HG02852 (cell line): ENCODE data around the gene TMEM9.

ENCODE experiments used
- ATAC-seq: cut with Tn5 transposase; IDR thresholded peaks from one replicate; pipeline ENCODE4 v1.9.1; 2021; ENCODE audit warnings: mild to moderate bottlenecking, moderate library complexity; ENCODE audit not compliant: unreplicated experiment

TMEM9 gene

GRCh38 chr1:201154389-201155165 is at the start of gene TMEM9:
Gene TMEM9, minus strand, starts transcription at chr1:201154474. Its CDS starts 551 bp downstream, at chr1:201153923.
- peak; percentile 98 for ATAC-seq

- ATAC-seq, result no peak
Measured at GRCh38 chr1:201198598-201198997, 44.3 kb upstream of the TMEM9 start.

- ATAC-seq, result no peak
Measured at GRCh38 chr1:201194046-201194445, 39.8 kb upstream of the TMEM9 start.

GRCh38 chr1:201192261-201192788 is 38.1 kb upstream of the TMEM9 start:
- ATAC-seq, result no peak

- no peak for ATAC-seq
Measured at GRCh38 chr1:201191653-201192260, 37.5 kb upstream of the TMEM9 start.

GRCh38 chr1:201190624-201191051 is 36.4 kb upstream of the TMEM9 start, which contains the start of gene IGFN1:
Gene IGFN1, plus strand, starts transcription at chr1:201190824. Its CDS starts 2,470 bp downstream, at chr1:201193294.
- ATAC-seq, result no peak

- ATAC-seq, result no peak
Measured at GRCh38 chr1:201190005-201190404, 35.7 kb upstream of the TMEM9 start.

- no peak for ATAC-seq
Measured at GRCh38 chr1:201189085-201189484, 34.8 kb upstream of the TMEM9 start.

GRCh38 chr1:201186192-201186591 is 31.9 kb upstream of the TMEM9 start:
- ATAC-seq, result no peak

GRCh38 chr1:201185527-201186128 is 31.4 kb upstream of the TMEM9 start:
- no peak for ATAC-seq

- ATAC-seq, result no peak
Measured at GRCh38 chr1:201185123-201185453, 30.8 kb upstream of the TMEM9 start.

- no peak for ATAC-seq
Measured at GRCh38 chr1:201184307-201185122, 30.2 kb upstream of the TMEM9 start.

GRCh38 chr1:201183753-201184152 is 29.5 kb upstream of the TMEM9 start:
- no peak for ATAC-seq

GRCh38 chr1:201183209-201183608 is 28.9 kb upstream of the TMEM9 start:
- ATAC-seq, result no peak

GRCh38 chr1:201181726-201182125 is 27.5 kb upstream of the TMEM9 start:
- no peak for ATAC-seq

- no peak for ATAC-seq
Measured at GRCh38 chr1:201181323-201181722, 27.0 kb upstream of the TMEM9 start.

- ATAC-seq, result no peak
Measured at GRCh38 chr1:201180901-201181300, 26.6 kb upstream of the TMEM9 start.

- ATAC-seq, result no peak
Measured at GRCh38 chr1:201180141-201180540, 25.9 kb upstream of the TMEM9 start.

- ATAC-seq, result no peak
Measured at GRCh38 chr1:201178718-201179117, 24.4 kb upstream of the TMEM9 start.

- no peak for ATAC-seq
Measured at GRCh38 chr1:201176940-201177339, 22.7 kb upstream of the TMEM9 start.
